ENCODE measurements around the gene OXER1. TPM values are rescaled to one million over a fixed set of nuclear protein-coding genes. Genes with fewer than 3 reads are reported as not detected.

The OXER1 gene
- total RNA-seq, 1 experiment from 2014 or later: 0.90 TPM

DNA sequence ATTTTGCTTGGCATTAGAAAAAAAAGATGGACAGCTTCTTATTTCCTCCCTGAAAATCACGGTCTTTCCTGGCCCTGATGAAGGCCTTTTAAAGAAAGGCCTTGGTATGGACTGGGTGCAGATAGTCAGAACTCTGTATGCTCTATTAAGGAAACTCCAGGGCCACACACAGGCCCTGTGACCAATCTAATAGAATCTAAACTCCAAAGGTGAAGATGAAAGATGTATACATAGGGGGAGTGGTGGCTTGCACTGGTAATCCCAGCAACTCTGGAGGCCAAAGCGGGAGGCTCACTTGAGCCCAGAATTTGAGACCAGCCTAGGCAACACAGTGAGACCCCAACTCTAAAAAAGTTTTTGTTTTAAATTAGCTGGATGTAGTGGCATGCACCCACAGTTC is 37.3 kb downstream of the OXER1 start:
- no peaks in the 10 kb centered on the region for H3K4me1 ChIP-seq (ENCODE audit: insufficient read depth, low read length, poor library complexity, severe bottlenecking)
- no peaks in the 10 kb centered on the region for H3K36me3 ChIP-seq (ENCODE audit: insufficient read depth, low read length, poor library complexity, severe bottlenecking)
- no peak overlapping the region for H3K4me3 ChIP-seq (ENCODE audit: low read depth, low read length, poor library complexity, severe bottlenecking)
- no peaks in the 10 kb centered on the region for H3K27me3 ChIP-seq (replicated peaks; ENCODE audit: insufficient read depth, low read depth, low read length, poor library complexity)
- TF ChIP-seq EZH2 (IDR thresholded peaks at IDR 0.05; ENCODE audit: borderline replicate concordance, low read depth, low read length, poor library complexity, severe bottlenecking): no peak
- TF ChIP-seq, protein P1, sequence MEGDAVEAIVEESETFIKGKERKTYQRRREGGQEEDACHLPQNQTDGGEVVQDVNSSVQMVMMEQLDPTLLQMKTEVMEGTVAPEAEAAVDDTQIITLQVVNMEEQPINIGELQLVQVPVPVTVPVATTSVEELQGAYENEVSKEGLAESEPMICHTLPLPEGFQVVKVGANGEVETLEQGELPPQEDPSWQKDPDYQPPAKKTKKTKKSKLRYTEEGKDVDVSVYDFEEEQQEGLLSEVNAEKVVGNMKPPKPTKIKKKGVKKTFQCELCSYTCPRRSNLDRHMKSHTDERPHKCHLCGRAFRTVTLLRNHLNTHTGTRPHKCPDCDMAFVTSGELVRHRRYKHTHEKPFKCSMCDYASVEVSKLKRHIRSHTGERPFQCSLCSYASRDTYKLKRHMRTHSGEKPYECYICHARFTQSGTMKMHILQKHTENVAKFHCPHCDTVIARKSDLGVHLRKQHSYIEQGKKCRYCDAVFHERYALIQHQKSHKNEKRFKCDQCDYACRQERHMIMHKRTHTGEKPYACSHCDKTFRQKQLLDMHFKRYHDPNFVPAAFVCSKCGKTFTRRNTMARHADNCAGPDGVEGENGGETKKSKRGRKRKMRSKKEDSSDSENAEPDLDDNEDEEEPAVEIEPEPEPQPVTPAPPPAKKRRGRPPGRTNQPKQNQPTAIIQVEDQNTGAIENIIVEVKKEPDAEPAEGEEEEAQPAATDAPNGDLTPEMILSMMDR (conservative IDR thresholded peaks at IDR 0.05; ENCODE audit: low read depth, low read length): no peak
- no peak overlapping the region for H3K27ac ChIP-seq (ENCODE audit: low read depth, low read length, poor library complexity, severe bottlenecking)
- DNase-seq (ENCODE audit: low spot score): no peak
- no TSS peak for BruUV-seq (replicated peaks)
- POLR2A ChIA-PET (ENCODE audit: low non-redundant PET): no interaction called here
- CTCF ChIA-PET: no interaction called here
- H3K9me3 ChIP-seq (ENCODE audit: low read depth, low read length, poor library complexity, severe bottlenecking): peaks cover 9% of the 10 kb centered on the region
- intact Hi-C loops (cut with micrococcal nuclease; ENCODE audit: unreplicated experiment): no loop called here

DNA sequence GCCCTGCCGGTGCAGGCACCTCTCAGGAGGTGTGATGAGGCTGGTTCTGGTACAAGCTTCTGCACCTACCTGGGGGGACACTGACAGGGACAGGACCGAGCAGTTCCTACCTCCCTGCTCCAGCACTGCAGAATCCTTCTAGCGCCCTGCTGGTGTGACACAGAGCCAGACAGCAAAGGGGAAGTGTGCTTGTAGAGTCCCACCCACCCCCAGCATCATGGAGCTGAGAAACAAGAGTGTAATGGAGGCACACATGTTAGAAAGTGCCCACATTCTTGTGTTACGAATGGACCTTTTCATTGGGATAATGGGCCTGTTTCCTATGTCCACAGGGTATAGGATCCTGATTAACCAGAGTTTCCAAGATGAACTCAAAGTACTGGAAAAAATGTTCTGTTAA is 38.3 kb downstream of the OXER1 start:
- Histone ChIP-seq H3K4me3 (ENCODE audit: low read depth, low read length, poor library complexity, severe bottlenecking) (no peak overlapping the region), H3K27me3 (replicated peaks; ENCODE audit: insufficient read depth, low read depth, low read length, poor library complexity) (no peaks in the 10 kb centered on the region), H3K27ac (ENCODE audit: low read depth, low read length, poor library complexity, severe bottlenecking) (no peak overlapping the region), H3K9me3 (ENCODE audit: low read depth, low read length, poor library complexity, severe bottlenecking) (peaks cover 9% of the 10 kb centered on the region), H3K4me1 (ENCODE audit: insufficient read depth, low read length, poor library complexity, severe bottlenecking) (no peaks in the 10 kb centered on the region), H3K36me3 (ENCODE audit: insufficient read depth, low read length, poor library complexity, severe bottlenecking) (no peaks in the 10 kb centered on the region)
- no peak for DNase-seq (ENCODE audit: low spot score)
- intact Hi-C loops (cut with micrococcal nuclease; ENCODE audit: unreplicated experiment): no loop called here
- CTCF ChIA-PET: no interaction called here
- BruUV-seq (replicated peaks): no TSS peak
- TF ChIP-seq, protein P1 (conservative IDR thresholded peaks at IDR 0.05; ENCODE audit: low read depth, low read length): no peak
- TF ChIP-seq EZH2 (IDR thresholded peaks at IDR 0.05; ENCODE audit: borderline replicate concordance, low read depth, low read length, poor library complexity, severe bottlenecking): no peak
- POLR2A ChIA-PET (ENCODE audit: low non-redundant PET): no interaction called here

DNA sequence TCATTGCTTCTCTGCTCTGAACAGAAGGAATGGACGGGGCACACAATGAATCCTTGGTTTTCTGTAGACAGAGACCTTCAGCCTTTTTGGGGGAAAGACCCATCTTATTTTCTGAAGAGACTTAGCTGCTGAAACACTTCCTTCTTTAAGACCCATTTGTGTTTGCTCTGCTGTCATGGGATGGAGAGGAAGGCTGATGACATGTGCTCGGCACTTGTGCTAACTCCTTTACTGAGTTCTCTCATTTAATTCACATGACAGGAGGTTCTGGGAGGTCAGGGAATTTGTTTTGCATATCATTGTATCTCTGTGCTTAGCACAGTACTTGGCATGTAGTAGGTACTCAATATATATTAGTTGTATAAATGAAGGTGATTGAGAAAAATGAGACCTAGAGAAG is 39.0 kb downstream of the OXER1 start:
- no peaks in the 10 kb centered on the region for H3K4me1 ChIP-seq (ENCODE audit: insufficient read depth, low read length, poor library complexity, severe bottlenecking)
- CTCF ChIA-PET: no interaction called here
- H3K27ac ChIP-seq (ENCODE audit: low read depth, low read length, poor library complexity, severe bottlenecking): no peak overlapping the region
- POLR2A ChIA-PET (ENCODE audit: low non-redundant PET): no interaction called here
- DNase-seq (ENCODE audit: low spot score): no peak
- no peak for TF ChIP-seq EZH2 (IDR thresholded peaks at IDR 0.05; ENCODE audit: borderline replicate concordance, low read depth, low read length, poor library complexity, severe bottlenecking)
- H3K4me3 ChIP-seq (ENCODE audit: low read depth, low read length, poor library complexity, severe bottlenecking): no peak overlapping the region
- H3K9me3 ChIP-seq (ENCODE audit: low read depth, low read length, poor library complexity, severe bottlenecking): peaks cover 4% of the 10 kb centered on the region
- intact Hi-C loops (cut with micrococcal nuclease; ENCODE audit: unreplicated experiment): no loop called here
- no TSS peak for BruUV-seq (replicated peaks)
- H3K36me3 ChIP-seq (ENCODE audit: insufficient read depth, low read length, poor library complexity, severe bottlenecking): no peaks in the 10 kb centered on the region
- no peaks in the 10 kb centered on the region for H3K27me3 ChIP-seq (replicated peaks; ENCODE audit: insufficient read depth, low read depth, low read length, poor library complexity)

DNA sequence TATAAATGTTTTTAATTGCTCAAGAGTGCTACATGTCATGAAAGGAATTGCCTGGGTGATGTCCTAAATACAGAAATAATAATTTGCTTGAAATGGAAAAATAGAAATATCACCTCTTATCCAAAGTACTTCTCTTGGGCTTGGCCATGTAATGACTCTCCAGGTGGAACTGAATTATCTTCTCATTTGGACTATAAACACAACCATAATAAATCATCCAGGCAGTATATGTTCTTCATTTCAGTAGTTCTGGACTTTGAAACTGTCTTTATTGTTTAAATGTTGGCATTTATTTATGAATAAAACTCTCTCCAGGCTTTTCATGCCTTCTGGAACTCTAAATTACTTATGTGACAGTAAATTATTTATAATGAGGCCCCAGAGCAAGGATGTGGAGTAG is 40.5 kb downstream of the OXER1 start:
- CTCF ChIA-PET: no interaction called here
- H3K9me3 ChIP-seq (ENCODE audit: low read depth, low read length, poor library complexity, severe bottlenecking): no peaks in the 10 kb centered on the region
- H3K4me1 ChIP-seq (ENCODE audit: insufficient read depth, low read length, poor library complexity, severe bottlenecking): no peaks in the 10 kb centered on the region
- intact Hi-C loops (cut with micrococcal nuclease; ENCODE audit: unreplicated experiment): no loop called here
- no peaks in the 10 kb centered on the region for H3K36me3 ChIP-seq (ENCODE audit: insufficient read depth, low read length, poor library complexity, severe bottlenecking)
- H3K27ac ChIP-seq (ENCODE audit: low read depth, low read length, poor library complexity, severe bottlenecking): no peak overlapping the region
- no TSS peak for BruUV-seq (replicated peaks)
- no peaks in the 10 kb centered on the region for H3K27me3 ChIP-seq (replicated peaks; ENCODE audit: insufficient read depth, low read depth, low read length, poor library complexity)
- no peak for DNase-seq (ENCODE audit: low spot score)
- POLR2A ChIA-PET (ENCODE audit: low non-redundant PET): no interaction called here
- no peak overlapping the region for H3K4me3 ChIP-seq (ENCODE audit: low read depth, low read length, poor library complexity, severe bottlenecking)
- no peak for TF ChIP-seq EZH2 (IDR thresholded peaks at IDR 0.05; ENCODE audit: borderline replicate concordance, low read depth, low read length, poor library complexity, severe bottlenecking)
- TF ChIP-seq, protein P1 (conservative IDR thresholded peaks at IDR 0.05; ENCODE audit: low read depth, low read length): no peak

Measured in A673 (cell line).